ENCODE results near the gene GIGYF2.

GRCh38 chr2:232888099-232888836, 191.1 kb downstream of the GIGYF2 start:
- TF ChIP-seq CTCF (conservative IDR thresholded peaks at IDR 0.05), result no peak
- TF ChIP-seq ZFX (IDR thresholded peaks at IDR 0.05), result no peak
